Transverse colon (tissue), 3 donors: ENCODE measurements around the gene STAC.

ENCODE experiments used
- POLR2A ChIP-seq: fragments of 450-650 bp; IDR thresholded peaks from one replicate; pipeline ENCODE4 v1.6.1; 2016; ENCODE audit warnings: antibody characterized with exemption, mild to moderate bottlenecking, moderate library complexity
- TF ChIP-seq, protein P1 (sequence below), 5 experiments: fragments of 200-600 bp in 3 of 5; fragments of 450-650 bp in 2 of 5; sonication (generic) in 3 of 5; IDR thresholded peaks; 1 replicate in 2 of 5; 2 replicates in 3 of 5; pipeline ENCODE4 v1.5.1; 2016 to 2017; ENCODE audit warnings: antibody characterized with exemption in 5 of 5, inconsistent platforms in 3 of 5, mild to moderate bottlenecking in 2 of 5, moderate library complexity in 1 of 5

DNA sequence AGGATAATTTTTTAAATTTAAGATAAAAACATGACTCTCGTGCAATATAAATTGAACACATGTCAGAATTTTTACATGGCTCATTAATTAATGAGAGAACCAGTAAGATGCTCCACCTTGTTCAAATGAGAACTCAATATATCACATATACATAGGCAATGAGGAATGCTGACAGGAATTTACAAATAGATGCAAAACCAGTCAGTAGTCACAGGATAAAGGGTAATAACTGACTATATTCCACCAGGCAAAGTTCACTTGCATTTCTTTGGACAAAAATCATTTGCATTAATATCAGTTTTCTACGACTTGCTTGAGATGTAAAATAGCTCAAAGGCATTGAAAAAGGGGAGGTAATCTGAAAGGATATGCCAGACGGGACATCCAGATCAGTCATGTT lies 139.4 kb downstream of the STAC start:
- TF ChIP-seq, protein P1, sequence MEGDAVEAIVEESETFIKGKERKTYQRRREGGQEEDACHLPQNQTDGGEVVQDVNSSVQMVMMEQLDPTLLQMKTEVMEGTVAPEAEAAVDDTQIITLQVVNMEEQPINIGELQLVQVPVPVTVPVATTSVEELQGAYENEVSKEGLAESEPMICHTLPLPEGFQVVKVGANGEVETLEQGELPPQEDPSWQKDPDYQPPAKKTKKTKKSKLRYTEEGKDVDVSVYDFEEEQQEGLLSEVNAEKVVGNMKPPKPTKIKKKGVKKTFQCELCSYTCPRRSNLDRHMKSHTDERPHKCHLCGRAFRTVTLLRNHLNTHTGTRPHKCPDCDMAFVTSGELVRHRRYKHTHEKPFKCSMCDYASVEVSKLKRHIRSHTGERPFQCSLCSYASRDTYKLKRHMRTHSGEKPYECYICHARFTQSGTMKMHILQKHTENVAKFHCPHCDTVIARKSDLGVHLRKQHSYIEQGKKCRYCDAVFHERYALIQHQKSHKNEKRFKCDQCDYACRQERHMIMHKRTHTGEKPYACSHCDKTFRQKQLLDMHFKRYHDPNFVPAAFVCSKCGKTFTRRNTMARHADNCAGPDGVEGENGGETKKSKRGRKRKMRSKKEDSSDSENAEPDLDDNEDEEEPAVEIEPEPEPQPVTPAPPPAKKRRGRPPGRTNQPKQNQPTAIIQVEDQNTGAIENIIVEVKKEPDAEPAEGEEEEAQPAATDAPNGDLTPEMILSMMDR (IDR thresholded peaks at IDR 0.05) = no peak
- no peak for TF ChIP-seq POLR2A
